K562 (cell line): ENCODE data around the gene HCRTR1. TPM values are rescaled to one million over a fixed set of nuclear protein-coding genes. Genes with fewer than 3 reads are reported as not detected.
A peak's percentile ranks its signal among the peaks of the same experiment; 100 is the strongest.

ENCODE experiments used
- BRD4 ChIP-seq: fragments of 200-600 bp; sonication (generic); IDR thresholded peaks from 2 replicates; pipeline ENCODE4 v1.6.1; 2017; ENCODE audit warnings: inconsistent platforms
- CBFA2T2 ChIP-seq: fragments of 450-650 bp; conservative IDR thresholded peaks from 2 replicates; pipeline ENCODE4 v1.6.1; 2017; ENCODE audit warnings: mild to moderate bottlenecking
- CEBPG ChIP-seq, 3 experiments: fragments of 200-800 bp in 1 of 3; sonication (Bioruptor generic) in 1 of 3; sonication (generic) in 1 of 3; formaldehyde crosslinking in 1 of 3; IDR thresholded peaks in 2 of 3; conservative IDR thresholded peaks in 1 of 3; 2 replicates each; pipeline versions ENCODE4 v1.6.1 to v1.8.0; 2016 to 2022; ENCODE audit warnings: missing compliant biosample characterization in 2 of 3, missing genetic modification characterization in 2 of 3, mild to moderate bottlenecking in 1 of 3, missing genetic modification reagents in 1 of 3
- CXXC5 ChIP-seq: fragments of 250-450 bp; sonication (Bioruptor Pico); IDR thresholded peaks from 2 replicates; pipeline ENCODE4 v1.8.0; 2022; ENCODE audit warnings: inconsistent platforms, mild to moderate bottlenecking, moderate library complexity
- HDAC1 ChIP-seq, 2 experiments: fragments of 450-650 bp; IDR thresholded peaks; 2 replicates each; pipeline ENCODE4 v1.6.1; 2016 to 2017; ENCODE audit warnings: inconsistent platforms in 1 of 2, mild to moderate bottlenecking in 1 of 2, moderate library complexity in 1 of 2
- HDAC6 ChIP-seq: IDR thresholded peaks from 2 replicates; pipeline ENCODE4 v1.6.1; 2012; ENCODE audit warnings: low read depth, mild to moderate bottlenecking, control low read depth, inconsistent platforms, low read length, moderate library complexity
- KAT2B ChIP-seq: IDR thresholded peaks from one replicate; pipeline ENCODE4 v1.6.1; 2012; ENCODE audit warnings: low read depth, mild to moderate bottlenecking, control low read depth, inconsistent platforms, low read length, moderate library complexity
- POLR2AphosphoS2 ChIP-seq: IDR thresholded peaks from 2 replicates; pipeline ENCODE4 v1.6.1; 2012; ENCODE audit warnings: low read length, improper control_type of control experiment
- RNF2 ChIP-seq: sonication (generic); IDR thresholded peaks from 2 replicates; pipeline ENCODE4 v1.6.1; 2016
- STAG1 ChIP-seq: sonication (generic); formaldehyde crosslinking; IDR thresholded peaks from 2 replicates; pipeline ENCODE4 v1.5.0; 2020; ENCODE audit warnings: missing genetic modification reagents, borderline replicate concordance
- ZNF165 ChIP-seq: fragments of 250-450 bp; sonication (Bioruptor Pico); IDR thresholded peaks from 2 replicates; pipeline ENCODE4 v1.4.0; 2020; ENCODE audit warnings: borderline replicate concordance
- ZSCAN29 ChIP-seq: fragments of 450-650 bp; IDR thresholded peaks from 2 replicates; pipeline ENCODE4 v1.6.1; 2017
- polyA plus RNA-seq, 8 experiments: library from polyadenylated mRNA; depleted of rRNA in 4 of 8; stranded (reverse) in 5 of 8; unstranded in 3 of 8; fragments of >200 nt; fragmentation: Nextera tagmentation in 2 of 8; fragmentation: Illumina TruSeq in 1 of 8; extraction: Ambion mirVana in 2 of 8; extraction: Trizol in 1 of 8; gene quantifications; 2 replicates each; pipeline versions ENCODE4 v1.2.1 to v1.2.3, GENCODE V29; 2011 to 2014; ENCODE audit warnings: inconsistent platforms in 1 of 8, missing spikeins in 1 of 8
- total RNA-seq, 7 experiments: library from RNA; depleted of rRNA in 6 of 7; stranded (reverse); fragments of >200 nt in 6 of 7; fragmentation: Illumina TruSeq in 2 of 7; extraction: Trizol in 2 of 7; gene quantifications; 2 replicates each; pipeline versions ENCODE4 v1.2.1 to v1.2.3, GENCODE V29; 2011 to 2021; ENCODE audit warnings: low replicate concordance in 1 of 7
- TF ChIP-seq, protein P1 (sequence below), 2 experiments: fragments of 450-650 bp; IDR thresholded peaks; 2 replicates each; pipeline ENCODE4 v1.6.1; 2018; ENCODE audit warnings: mild to moderate bottlenecking in 2 of 2, low read depth in 1 of 2; ENCODE audit not compliant: partially characterized antibody in 2 of 2

HCRTR1 gene
- total and polyA plus RNA-seq, 9 of the 15 experiments (the other 6 are each of a cell fraction or from before 2014, with no cell fraction given), result not detected

DNA sequence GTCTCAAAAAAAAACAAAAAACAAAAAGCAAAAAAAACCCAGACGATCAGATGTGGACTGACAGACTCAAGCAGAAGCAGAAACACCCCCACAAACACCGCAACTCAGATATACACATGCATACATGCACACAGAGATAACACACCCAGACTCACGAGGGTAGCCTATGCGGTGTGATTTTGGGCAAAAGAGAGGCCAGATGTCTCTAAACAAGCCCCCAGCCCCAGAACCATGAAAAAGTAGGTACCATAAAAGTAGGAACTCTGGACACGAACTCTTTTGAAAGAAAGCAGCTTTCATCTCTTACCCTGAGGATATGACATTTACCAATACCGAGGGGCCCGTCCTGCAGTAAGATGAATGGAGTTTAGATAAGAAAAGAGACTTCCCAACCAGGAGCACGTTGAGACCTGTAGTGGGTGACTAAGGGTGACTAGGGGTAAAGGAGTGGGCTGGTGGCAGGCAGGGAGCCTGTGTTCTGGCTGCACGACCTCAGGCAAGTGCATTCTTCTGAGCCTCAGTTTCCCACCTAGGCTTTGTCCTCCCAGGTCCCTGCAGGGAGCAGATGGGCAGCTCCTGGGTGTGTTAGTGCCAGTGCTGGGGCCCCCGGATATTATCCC is 42.6 kb upstream of the HCRTR1 start (continued):
- TF ChIP-seq KAT2B (no peak), CXXC5 (CRISPR knock-in tag) (peak; percentile 27; the same call in 1 of the 2 replicates), CBFA2T2 (peak; percentile 88), HDAC6 (no peak), POLR2AphosphoS2 (no peak), CEBPG (CRISPR knock-in tag; IDR thresholded peaks at IDR 0.05) (no peak), CEBPG (tag; conservative IDR thresholded peaks at IDR 0.05 in 1 of 2, IDR thresholded peaks at IDR 0.05 in 1 of 2) (no peak), HDAC1 (IDR thresholded peaks at IDR 0.05) (peak in 1 of 2 experiments; percentile 42; a peak in 1 of 4 replicates), RNF2 (no peak), STAG1 (no peak), ZNF165 (no peak), ZSCAN29 (no peak), BRD4 (no peak)
- TF ChIP-seq, protein P1, sequence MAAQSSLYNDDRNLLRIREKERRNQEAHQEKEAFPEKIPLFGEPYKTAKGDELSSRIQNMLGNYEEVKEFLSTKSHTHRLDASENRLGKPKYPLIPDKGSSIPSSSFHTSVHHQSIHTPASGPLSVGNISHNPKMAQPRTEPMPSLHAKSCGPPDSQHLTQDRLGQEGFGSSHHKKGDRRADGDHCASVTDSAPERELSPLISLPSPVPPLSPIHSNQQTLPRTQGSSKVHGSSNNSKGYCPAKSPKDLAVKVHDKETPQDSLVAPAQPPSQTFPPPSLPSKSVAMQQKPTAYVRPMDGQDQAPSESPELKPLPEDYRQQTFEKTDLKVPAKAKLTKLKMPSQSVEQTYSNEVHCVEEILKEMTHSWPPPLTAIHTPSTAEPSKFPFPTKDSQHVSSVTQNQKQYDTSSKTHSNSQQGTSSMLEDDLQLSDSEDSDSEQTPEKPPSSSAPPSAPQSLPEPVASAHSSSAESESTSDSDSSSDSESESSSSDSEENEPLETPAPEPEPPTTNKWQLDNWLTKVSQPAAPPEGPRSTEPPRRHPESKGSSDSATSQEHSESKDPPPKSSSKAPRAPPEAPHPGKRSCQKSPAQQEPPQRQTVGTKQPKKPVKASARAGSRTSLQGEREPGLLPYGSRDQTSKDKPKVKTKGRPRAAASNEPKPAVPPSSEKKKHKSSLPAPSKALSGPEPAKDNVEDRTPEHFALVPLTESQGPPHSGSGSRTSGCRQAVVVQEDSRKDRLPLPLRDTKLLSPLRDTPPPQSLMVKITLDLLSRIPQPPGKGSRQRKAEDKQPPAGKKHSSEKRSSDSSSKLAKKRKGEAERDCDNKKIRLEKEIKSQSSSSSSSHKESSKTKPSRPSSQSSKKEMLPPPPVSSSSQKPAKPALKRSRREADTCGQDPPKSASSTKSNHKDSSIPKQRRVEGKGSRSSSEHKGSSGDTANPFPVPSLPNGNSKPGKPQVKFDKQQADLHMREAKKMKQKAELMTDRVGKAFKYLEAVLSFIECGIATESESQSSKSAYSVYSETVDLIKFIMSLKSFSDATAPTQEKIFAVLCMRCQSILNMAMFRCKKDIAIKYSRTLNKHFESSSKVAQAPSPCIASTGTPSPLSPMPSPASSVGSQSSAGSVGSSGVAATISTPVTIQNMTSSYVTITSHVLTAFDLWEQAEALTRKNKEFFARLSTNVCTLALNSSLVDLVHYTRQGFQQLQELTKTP (IDR thresholded peaks at IDR 0.05; ENCODE audit: low read depth in 1 of 2, partially characterized antibody in 2 of 2), result no peak
